GM13976 (cell line): Measurements from ENCODE around the gene TMEM14C.
"Not testable (repeated sequence)": the region's sequence is repeated elsewhere in the genome, so short reads cannot be mapped to it uniquely, and the experiment has no call there.

ENCODE experiments used
- DNase-seq: peaks from one replicate; pipeline ENCODE4 v3.0.0; 2012; ENCODE audit warnings: low spot score
- CTCF ChIP-seq: IDR thresholded peaks from 2 replicates; pipeline ENCODE4 v1.5.1; 2012; ENCODE audit warnings: borderline replicate concordance, mild to moderate bottlenecking; ENCODE audit not compliant: insufficient read depth; ENCODE audit errors: extremely low read depth, missing control alignments, control extremely low read depth
- in situ Hi-C: fragments of 300-500 bp; cut with MboI; formaldehyde crosslinking; loops from one replicate; pipeline ENCODE4 v1.12.0; 2022; ENCODE audit warnings: low sequenced_read_pairs, mixed read lengths, inconsistent platforms; ENCODE audit not compliant: unreplicated experiment

Gene TMEM14C

DNA sequence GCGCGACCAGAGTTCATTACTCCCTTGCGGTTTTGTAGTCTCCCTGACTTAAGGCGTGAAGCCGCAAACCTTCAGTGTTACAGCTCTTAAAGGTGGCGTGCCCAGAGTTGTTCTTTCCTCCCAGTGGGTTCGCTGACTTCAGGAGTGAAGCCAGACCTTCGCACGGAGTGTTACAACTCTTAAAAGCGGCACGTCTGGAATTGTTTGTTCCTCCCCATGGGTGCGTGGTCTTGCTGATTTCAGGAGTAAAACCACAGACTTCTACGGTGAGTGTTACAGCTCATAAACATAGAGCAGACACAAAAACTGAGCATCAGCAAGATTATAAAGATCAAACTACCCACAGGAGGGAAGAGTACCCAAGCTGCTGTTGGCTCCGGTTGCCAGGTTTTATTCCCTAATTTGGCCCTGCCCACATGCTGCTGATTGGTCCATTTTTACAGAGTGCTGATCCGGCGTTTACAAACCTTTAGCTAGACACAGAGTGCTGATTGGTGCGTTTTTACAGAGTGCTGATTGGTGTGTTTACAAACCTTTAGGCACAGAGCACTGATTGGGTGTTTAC, 10.4 kb downstream of the TMEM14C start:
- no peak for TF ChIP-seq CTCF
- in situ Hi-C loops = no loop called here
- DNase-seq = no peak

- no peak for DNase-seq
- in situ Hi-C loops = no loop called here
- no peak for TF ChIP-seq CTCF
Measured at GRCh38 chr6:10733863-10734262, 11.0 kb downstream of the TMEM14C start.

DNA sequence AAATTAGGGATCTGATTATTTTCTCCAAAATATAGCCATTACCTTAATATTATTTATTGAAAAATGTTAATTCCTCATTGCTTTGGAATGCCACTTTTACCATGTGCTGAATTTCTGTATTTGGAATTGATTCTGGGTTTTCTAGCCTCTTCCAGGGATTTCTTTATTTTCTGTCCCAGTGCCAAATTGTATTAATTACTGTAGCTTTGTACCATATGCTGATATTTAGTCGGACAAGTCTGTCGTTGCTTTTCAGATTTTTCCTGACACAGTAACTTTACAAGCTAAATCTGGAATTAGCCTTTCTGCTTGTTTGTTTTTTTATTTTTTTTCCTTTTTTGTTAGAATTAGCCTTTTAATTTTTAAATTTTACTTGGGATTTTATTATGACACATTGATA, 13.9 kb downstream of the TMEM14C start:
- no peak for DNase-seq
- in situ Hi-C loops = no loop called here
- TF ChIP-seq CTCF = no peak

GRCh38 chr6:10740061-10740460, 17.2 kb downstream of the TMEM14C start:
- in situ Hi-C loops = no loop called here
- no peak for DNase-seq
- no peak for TF ChIP-seq CTCF

- in situ Hi-C loops, DNase-seq: not testable (repeated sequence)
Measured at GRCh38 chr6:10741643-10742042, 18.8 kb downstream of the TMEM14C start.

DNA sequence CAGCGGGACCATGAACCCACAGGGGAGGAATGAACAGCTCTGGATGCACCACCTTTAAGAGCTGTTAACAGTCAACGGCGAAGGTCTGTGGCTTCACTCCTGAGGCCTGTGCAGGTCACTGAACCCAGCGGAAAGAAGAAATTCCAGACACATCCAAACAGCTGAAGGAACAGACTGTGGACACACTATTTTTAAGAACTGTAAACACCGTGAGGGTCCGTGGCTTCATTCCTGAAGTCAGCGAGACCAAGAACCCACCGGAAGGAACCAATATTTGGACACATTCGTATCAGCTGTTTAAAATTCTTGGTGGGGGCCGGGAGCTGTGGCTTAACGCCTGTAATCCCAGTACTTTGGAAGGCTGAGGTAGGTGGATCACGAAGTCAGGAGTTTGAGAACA, 19.4 kb downstream of the TMEM14C start:
- no peak for TF ChIP-seq CTCF
- in situ Hi-C loops = no loop called here
- no peak for DNase-seq

- no peak for DNase-seq
- no peak for TF ChIP-seq CTCF
- in situ Hi-C loops = no loop called here
Measured at GRCh38 chr6:10743515-10743914, 20.6 kb downstream of the TMEM14C start.
